Naive thymus-derived CD4-positive, alpha-beta T cell (primary cell): ENCODE results near the gene STPG3. TPM values are rescaled to one million over a fixed set of nuclear protein-coding genes. Genes with fewer than 3 reads are reported as not detected.

Experiments used
- ATAC-seq: fragments of 150-1000 bp; cut with Tn5 transposase; 2 replicates; pipeline ENCODE4 v1.10.0; 2021; ENCODE audit warnings: mild to moderate bottlenecking, moderate library complexity
- CTCF ChIA-PET: fragments of 350-600 bp; sonication (Branson Sonifier 250); formaldehyde crosslinking; loops from one replicate; lab custom pipeline; 2021; ENCODE audit warnings: antibody characterized with exemption; lab: Charles Lee
- POLR2A ChIA-PET: fragments of 350-600 bp; sonication (Branson Sonifier 250); formaldehyde crosslinking; loops from one replicate; lab custom pipeline; 2021; ENCODE audit warnings: antibody characterized with exemption, inconsistent platforms; lab: Charles Lee
- DNase-seq, 9 donors: peaks; one replicate each; pipeline versions ENCODE4 v3.0.0 to v3.0.0-alpha.2; 2020 to 2022; ENCODE audit warnings: mixed read lengths in 1 of 9
- H3K27ac ChIP-seq: one replicate; pipeline ENCODE4 v1.7.0; 2013; ENCODE audit warnings: mild to moderate bottlenecking, low read depth, low read length, moderate library complexity
- H3K27me3 ChIP-seq, 2 donors: one replicate each; pipeline ENCODE4 v1.7.0; 2013; ENCODE audit warnings: low read length in 2 of 2, mild to moderate bottlenecking in 2 of 2, moderate library complexity in 2 of 2; ENCODE audit not compliant: control insufficient read depth in 2 of 2, insufficient read depth in 2 of 2
- H3K36me3 ChIP-seq, 3 experiments: 1 replicate in 2 of 3; 2 replicates in 1 of 3; pipeline ENCODE4 v1.7.0; 2013; ENCODE audit warnings: low read length in 3 of 3, mild to moderate bottlenecking in 3 of 3, moderate library complexity in 1 of 3; ENCODE audit not compliant: insufficient read depth in 3 of 3, control insufficient read depth in 2 of 3
- H3K4me1 ChIP-seq, 2 donors: one replicate each; pipeline ENCODE4 v1.7.0; 2013; ENCODE audit warnings: low read length in 2 of 2, mild to moderate bottlenecking in 2 of 2, moderate library complexity in 1 of 2; ENCODE audit not compliant: control insufficient read depth in 2 of 2, insufficient read depth in 2 of 2
- H3K4me3 ChIP-seq: 2 replicates; pipeline ENCODE4 v1.7.0; 2013; ENCODE audit warnings: mild to moderate bottlenecking, low read length
- H3K9me3 ChIP-seq, 3 experiments: 1 replicate in 2 of 3; 2 replicates in 1 of 3; pipeline ENCODE4 v1.7.0; 2013; ENCODE audit warnings: low read length in 3 of 3; ENCODE audit not compliant: control insufficient read depth in 2 of 3
- H3K27ac Mint-ChIP-seq, 9 donors: one replicate each; pipeline ENCODE4 v1.8.0; 2020 to 2022; ENCODE audit warnings: mixed read lengths in 9 of 9, mild to moderate bottlenecking in 8 of 9, moderate library complexity in 5 of 9, inconsistent platforms in 2 of 9
- H3K27me3 Mint-ChIP-seq, 5 donors: one replicate each; pipeline ENCODE4 v1.8.0; 2021 to 2022; ENCODE audit warnings: mixed read lengths in 5 of 5, mild to moderate bottlenecking in 1 of 5
- H3K36me3 Mint-ChIP-seq, 5 donors: one replicate each; pipeline ENCODE4 v1.8.0; 2020 to 2022; ENCODE audit warnings: mixed read lengths in 5 of 5, mild to moderate bottlenecking in 3 of 5, inconsistent platforms in 1 of 5
- H3K4me1 Mint-ChIP-seq, 7 donors: one replicate each; pipeline ENCODE4 v1.8.0; 2020 to 2022; ENCODE audit warnings: mixed read lengths in 7 of 7, mild to moderate bottlenecking in 3 of 7, inconsistent platforms in 1 of 7
- H3K4me3 Mint-ChIP-seq, 10 donors: one replicate each; pipeline ENCODE4 v1.8.0; 2020 to 2022; ENCODE audit warnings: mild to moderate bottlenecking in 10 of 10, mixed read lengths in 10 of 10, moderate library complexity in 6 of 10, inconsistent platforms in 2 of 10
- H3K9me3 Mint-ChIP-seq, 11 donors: one replicate each; pipeline ENCODE4 v1.8.0; 2020 to 2022; ENCODE audit warnings: mixed read lengths in 11 of 11, mild to moderate bottlenecking in 4 of 11, inconsistent platforms in 1 of 11, moderate library complexity in 1 of 11
- intact Hi-C, 2 donors: fragments of 100-400 bp; cut with micrococcal nuclease; formaldehyde crosslinking; loops; one replicate each; pipeline ENCODE4 v1.15.1; 2023
- polyA plus RNA-seq, 2 donors: library from polyadenylated mRNA; unstranded; fragments of 300-500 nt; fragmentation: Illumina TruSeq; gene quantifications; one replicate each; pipeline ENCODE4 v1.2.3, GENCODE V29; 2021
- total RNA-seq, 6 experiments: library from RNA in 5 of 6; stranded (reverse) in 5 of 6; gene quantifications; 1 replicate in 5 of 6; 2 replicates in 1 of 6; pipeline ENCODE4 v1.2.3 and lab custom pipeline; 2021 to 2026

Gene STPG3
- total and polyA plus RNA-seq, 7 experiments from 2014 or later = not detected

DNA sequence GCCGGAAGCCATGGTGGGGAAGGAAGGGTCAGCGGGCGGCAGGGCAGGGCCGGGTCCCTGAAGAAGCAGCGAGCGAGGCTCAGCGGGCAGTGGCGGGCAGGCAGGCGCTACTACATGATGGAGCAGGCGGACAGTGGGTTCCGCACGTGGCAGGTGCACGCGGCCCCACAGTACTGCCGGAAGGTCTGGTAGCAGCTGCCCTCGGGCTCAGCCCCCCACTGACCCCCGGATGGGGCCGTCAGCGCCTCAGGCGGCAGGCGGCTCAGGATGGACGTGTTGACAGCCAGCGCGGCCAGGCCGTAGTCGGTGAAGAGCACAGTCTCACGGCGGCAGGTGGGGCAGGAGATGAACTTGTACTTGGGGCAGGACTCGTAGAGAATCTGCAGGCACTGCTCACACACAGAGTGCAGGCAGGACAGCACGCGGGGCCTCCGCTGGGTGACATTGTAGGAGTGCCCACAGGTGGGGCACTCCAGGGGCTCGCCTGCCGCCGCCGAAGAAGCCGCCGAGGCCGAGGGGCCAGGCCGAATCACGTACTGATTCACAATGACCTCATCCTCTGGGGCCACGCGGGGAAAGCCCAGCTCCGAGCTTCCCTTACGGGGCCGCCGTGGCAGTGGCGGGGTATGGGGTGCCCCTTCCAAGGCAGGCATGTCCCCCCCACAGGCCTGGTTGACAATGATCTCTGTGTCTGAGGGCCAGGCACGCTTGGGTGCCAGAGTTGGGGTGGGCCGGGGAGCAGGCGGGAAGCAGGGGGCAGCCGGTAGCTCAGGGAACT lies 30.6 kb upstream of the STPG3 start:
- H3K9me3 ChIP-seq = no peaks in the 10 kb centered on the region
- H3K27ac Mint-ChIP-seq = peak overlapping the region in 1 of 9 donors; percentile 62
- DNase-seq (no peak), ATAC-seq (no peak)
- H3K27me3 Mint-ChIP-seq = no peaks in the 10 kb centered on the region
- peak overlapping the region in 5 of 10 donors; percentile 20 to 66 (median 41) for H3K4me3 Mint-ChIP-seq
- POLR2A ChIA-PET = interaction anchor here (1.2 to 4.9 kb wide), 3 partner anchors 15 to 32 kb away, joined by 3 to 42 read pairs (median 6); partner anchors contain the start of genes NDOR1 and TMEM203
- intact Hi-C loops = loop anchor here in 1 of 2 donors (5.0 to 10.0 kb wide), 2 partner anchors 276 to 673 kb away; partner anchors contain the start of genes C8G, FBXW5 and NOTCH1
- CTCF ChIA-PET = interaction anchor here (0.6 kb wide), 1 partner anchor 196 kb away, joined by 3 read pairs; no protein-coding TSS in a partner anchor
- H3K4me3 ChIP-seq = no peak overlapping the region
- no peaks in the 10 kb centered on the region for H3K9me3 Mint-ChIP-seq
- H3K4me1 Mint-ChIP-seq = peaks cover 0 to 11% (median 2%) of the 10 kb centered on the region in 7 donors
- H3K27me3 ChIP-seq = no peaks in the 10 kb centered on the region
- no peaks in the 10 kb centered on the region for H3K36me3 Mint-ChIP-seq
- peaks cover 0 to 12% (median 0%) of the 10 kb centered on the region in 3 experiments for H3K36me3 ChIP-seq
- peaks cover 5% of the 10 kb centered on the region in 2 donors for H3K4me1 ChIP-seq
- no peak overlapping the region for H3K27ac ChIP-seq

DNA sequence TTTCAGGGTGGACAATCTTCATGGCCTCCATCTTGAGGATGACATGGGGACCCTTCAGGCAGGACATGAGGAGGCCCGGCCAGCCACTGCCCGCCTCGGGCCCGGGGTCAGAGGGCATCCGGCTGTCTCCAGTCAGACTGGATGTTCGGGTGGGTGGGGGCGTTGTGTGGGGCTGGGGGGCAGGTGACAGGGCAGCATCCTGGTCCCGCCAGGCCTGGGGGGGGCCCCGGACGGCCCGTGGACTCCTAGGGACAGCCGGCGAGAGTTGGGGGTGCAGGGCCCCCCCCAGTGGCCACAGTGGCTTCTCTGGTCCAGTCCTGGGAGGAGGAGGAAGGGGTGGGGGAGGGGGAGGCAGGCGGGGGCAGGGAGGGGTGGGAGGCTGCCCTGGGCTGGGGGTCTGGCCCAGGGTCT lies 30.0 kb upstream of the STPG3 start:
- intact Hi-C loops = loop anchor here in 1 of 2 donors (5.0 to 10.0 kb wide), 2 partner anchors 276 to 674 kb away; partner anchors contain the start of genes C8G, FBXW5 and NOTCH1
- Mint-ChIP-seq H3K27ac (no peak overlapping the region), H3K4me3 (peak overlapping the region in 4 of 10 donors; percentile 38 to 66 (median 48)), H3K36me3 (no peaks in the 10 kb centered on the region), H3K27me3 (no peaks in the 10 kb centered on the region), H3K4me1 (peaks cover 0 to 11% (median 2%) of the 10 kb centered on the region in 7 donors), H3K9me3 (no peaks in the 10 kb centered on the region)
- Histone ChIP-seq H3K27ac (no peak overlapping the region), H3K9me3 (no peaks in the 10 kb centered on the region), H3K4me3 (no peak overlapping the region), H3K4me1 (peaks cover 5% of the 10 kb centered on the region in 2 donors), H3K27me3 (no peaks in the 10 kb centered on the region), H3K36me3 (peaks cover 0 to 6% (median 0%) of the 10 kb centered on the region in 3 experiments)
- POLR2A ChIA-PET = interaction anchor here (0.9 to 4.9 kb wide), 2 partner anchors 15 to 20 kb away, joined by 3 to 42 read pairs; partner anchors contain the start of genes NDOR1, TMEM203 and TUBB4B
- CTCF ChIA-PET = interaction anchor here (0.6 kb wide), 1 partner anchor 196 kb away, joined by 3 read pairs; no protein-coding TSS in a partner anchor
- ATAC-seq = no peak
- no peak for DNase-seq

DNA sequence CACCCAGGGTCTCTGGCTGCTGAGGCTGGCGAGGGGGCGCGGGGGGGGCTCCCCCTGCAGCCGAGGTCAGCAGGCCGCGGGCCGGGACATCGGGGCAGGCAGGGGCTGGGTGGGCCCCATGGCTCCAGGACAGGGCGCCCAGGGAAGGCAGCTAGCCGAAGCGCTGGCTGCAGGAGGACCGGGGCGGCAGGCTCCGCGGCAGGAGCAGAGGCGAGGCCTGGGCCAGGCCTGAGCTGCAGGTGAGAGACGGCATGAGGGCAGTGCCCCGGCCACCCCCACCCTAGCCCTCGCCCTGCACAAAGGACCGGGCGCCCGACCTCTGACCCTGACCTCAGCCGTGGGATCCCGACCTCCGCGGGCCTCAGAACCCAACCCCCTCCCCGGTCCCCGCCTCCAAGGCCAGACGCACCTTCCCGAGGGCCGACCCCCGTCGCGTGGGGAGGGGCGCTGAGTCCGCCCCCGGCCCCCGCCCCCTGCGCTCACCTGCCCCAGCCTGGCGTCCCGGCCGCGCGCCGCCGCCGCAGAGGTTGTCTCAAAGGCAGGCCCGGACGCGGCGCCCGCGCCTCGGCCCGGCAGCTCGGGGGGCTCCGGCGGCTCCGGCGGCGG lies 29.5 kb upstream of the STPG3 start:
- no peak for ATAC-seq
- intact Hi-C loops = loop anchor here in 1 of 2 donors (5.0 to 10.0 kb wide), 2 partner anchors 277 to 674 kb away; partner anchors contain the start of genes C8G, FBXW5 and NOTCH1
- no peak for DNase-seq
- Mint-ChIP-seq H3K27ac (no peak overlapping the region), H3K4me1 (peaks cover 0 to 11% (median 3%) of the 10 kb centered on the region in 7 donors), H3K27me3 (no peaks in the 10 kb centered on the region), H3K4me3 (peak overlapping the region in 2 of 10 donors; percentile 23 to 41), H3K9me3 (no peaks in the 10 kb centered on the region), H3K36me3 (no peaks in the 10 kb centered on the region)
- POLR2A ChIA-PET = interaction anchor here (0.9 to 4.9 kb wide), 4 partner anchors 16 to 135 kb away, joined by 3 to 42 read pairs (median 10); partner anchors contain the start of genes MAN1B1, NDOR1, TMEM203 and TUBB4B
- CTCF ChIA-PET = interaction anchor here (1.2 kb wide), 1 partner anchor 21 kb away, joined by 3 read pairs; the partner anchor contains the start of gene TPRN
- Histone ChIP-seq H3K36me3 (peaks cover 0 to under 1% (median 0%) of the 10 kb centered on the region in 3 experiments), H3K4me1 (peaks cover 5% of the 10 kb centered on the region in 2 donors), H3K27ac (no peak overlapping the region), H3K27me3 (no peaks in the 10 kb centered on the region), H3K9me3 (no peaks in the 10 kb centered on the region), H3K4me3 (no peak overlapping the region)

- H3K27ac ChIP-seq = peak within 1 kb of the TSS; percentile 80
- DNase-seq (peak in 4 of 9 donors; percentile 26 to 51 (median 31)), ATAC-seq (no peak)
- intact Hi-C loops = loop anchor here (1.0 to 10.0 kb wide), 17 partner anchors 14 to 675 kb away; partner anchors contain the start of genes ANAPC2 (in 2 of the 2), MAN1B1 (in 2 of the 2), NDOR1 (in 2 of the 2) and NELFB (in 2 of the 2)
- ChIA-PET POLR2A (interaction anchor here (0.8 to 4.9 kb wide), 19 partner anchors 13 to 152 kb away, joined by 3 to 42 read pairs (median 6); partner anchors contain the start of genes ANAPC2, MAN1B1, NDOR1 and SAPCD2), CTCF (interaction anchor here (0.9 to 1.5 kb wide), 3 partner anchors 13 to 176 kb away, joined by 3 to 4 read pairs (median 3); partner anchors contain the start of genes NPDC1 and TPRN)
- H3K27me3 ChIP-seq = no peaks in the 10 kb centered on the region
- Mint-ChIP-seq H3K36me3 (no peaks in the 10 kb centered on the region), H3K4me1 (peaks cover under 1 to 12% (median 4%) of the 10 kb centered on the region in 7 donors), H3K9me3 (no peaks in the 10 kb centered on the region), H3K4me3 (peak within 1 kb of the TSS; percentile 78 to 88 (median 82)), H3K27me3 (peaks cover 0 to 1% (median 0%) of the 10 kb centered on the region in 5 donors), H3K27ac (peak within 1 kb of the TSS in 5 of 9 donors; percentile 54 to 92 (median 75))
- H3K4me1 ChIP-seq = peaks cover 8% of the 10 kb centered on the region in 2 donors
- H3K4me3 ChIP-seq = peak within 1 kb of the TSS; percentile 69
- no peaks in the 10 kb centered on the region for H3K36me3 ChIP-seq
- H3K9me3 ChIP-seq = no peaks in the 10 kb centered on the region
Measured at GRCh38 chr9:137222190-137223077, 28.7 kb upstream of the STPG3 start, which contains the start of gene RNF208. RNF208 (minus strand) TSS chr9:137222240; CDS start chr9:137221212, 1,028 bp downstream.
